Myometrial cell (primary cell): ENCODE results near the gene GDF11. TPM values are rescaled to one million over a fixed set of nuclear protein-coding genes. Genes with fewer than 3 reads are reported as not detected.

Source experiments
- total RNA-seq: library from RNA; depleted of rRNA; stranded (reverse); fragments of >200 nt; gene quantifications from 2 replicates; pipeline ENCODE4 v1.2.3, GENCODE V29; 2015

GDF11 gene
- total RNA-seq, result 13.3 and 15.9 TPM in 2 replicates

DNA sequence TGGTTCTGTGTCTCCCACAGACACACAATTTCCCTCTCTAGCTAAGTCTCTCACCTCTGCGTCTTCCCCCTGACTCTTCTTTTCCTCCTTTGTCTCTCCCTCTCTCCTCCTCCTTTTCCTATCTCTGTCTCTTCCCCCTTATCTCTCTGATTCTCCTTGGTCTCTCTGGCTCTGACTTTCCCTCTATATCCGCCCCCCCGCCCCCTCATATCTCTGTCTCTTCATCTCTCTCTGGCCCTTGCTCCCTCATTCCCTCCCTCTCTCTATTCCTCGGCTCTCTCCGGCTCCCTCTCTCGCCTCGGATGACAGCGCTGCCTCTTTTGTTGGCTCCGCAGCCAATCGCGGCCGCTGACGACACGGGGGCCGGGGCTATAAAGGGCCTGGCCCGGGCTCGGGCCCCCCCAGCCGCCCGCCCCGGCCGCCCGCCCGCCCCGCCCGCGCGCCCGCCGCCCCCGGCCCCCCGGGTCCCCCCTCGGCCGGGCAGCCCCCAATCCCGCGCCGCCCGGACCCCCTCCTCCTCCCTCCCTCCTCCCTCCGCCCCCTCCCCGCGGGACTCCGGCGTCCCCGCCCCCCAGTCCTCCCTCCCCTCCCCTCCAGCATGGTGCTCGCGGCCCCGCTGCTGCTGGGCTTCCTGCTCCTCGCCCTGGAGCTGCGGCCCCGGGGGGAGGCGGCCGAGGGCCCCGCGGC lies at the start of gene GDF11:
Gene GDF11 (plus strand): TSS at position 404 of the 687 bp plus-strand sequence. CDS start 195 bp downstream, at position 599.

DNA sequence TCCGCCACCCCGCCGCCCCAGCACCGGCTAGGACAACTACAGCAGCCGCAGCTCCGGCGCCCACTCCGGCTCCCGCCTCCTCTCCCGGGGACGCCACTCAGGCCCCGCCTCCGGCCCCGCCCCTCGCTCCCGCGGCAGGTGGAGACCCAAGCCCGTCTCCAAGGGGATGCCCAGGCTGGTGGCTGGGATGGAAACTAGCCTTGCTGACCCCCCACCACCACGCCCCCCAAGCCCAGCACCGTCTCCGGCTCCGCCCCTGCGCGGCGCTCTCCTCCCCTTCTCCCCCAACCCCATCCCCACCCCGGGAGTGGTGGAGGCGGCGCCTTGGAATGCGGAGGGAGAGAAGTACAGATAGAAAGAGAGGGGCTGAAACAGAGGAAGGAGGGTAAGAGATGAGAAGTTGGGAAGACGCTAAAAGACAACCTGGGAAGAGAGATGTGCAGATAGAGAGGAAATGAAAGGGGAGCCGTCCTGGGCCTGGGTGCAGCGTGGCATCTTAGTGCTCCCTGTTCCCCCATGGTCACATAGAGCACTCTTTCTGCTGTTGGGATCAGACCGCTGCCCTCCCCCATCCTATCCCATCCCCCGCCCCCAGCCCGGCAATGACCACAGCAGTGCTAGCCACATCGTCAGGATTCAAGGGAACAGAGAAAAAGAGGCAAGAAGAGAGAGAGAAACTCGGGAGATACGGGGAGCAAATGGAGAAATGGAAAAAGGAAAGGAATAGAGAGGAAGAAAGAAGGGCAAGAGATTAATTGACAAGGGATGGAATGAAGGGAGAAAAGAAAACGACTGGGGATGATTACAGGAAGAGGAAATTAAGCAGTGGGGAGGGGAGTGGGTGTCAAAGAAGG lies 34.9 kb upstream of the GDF11 start, which contains the start of gene ITGA7:
Gene ITGA7 (minus strand): TSS at position 64 of the 854 bp plus-strand sequence. CDS start 222 bp downstream, outside the sequence.

DNA sequence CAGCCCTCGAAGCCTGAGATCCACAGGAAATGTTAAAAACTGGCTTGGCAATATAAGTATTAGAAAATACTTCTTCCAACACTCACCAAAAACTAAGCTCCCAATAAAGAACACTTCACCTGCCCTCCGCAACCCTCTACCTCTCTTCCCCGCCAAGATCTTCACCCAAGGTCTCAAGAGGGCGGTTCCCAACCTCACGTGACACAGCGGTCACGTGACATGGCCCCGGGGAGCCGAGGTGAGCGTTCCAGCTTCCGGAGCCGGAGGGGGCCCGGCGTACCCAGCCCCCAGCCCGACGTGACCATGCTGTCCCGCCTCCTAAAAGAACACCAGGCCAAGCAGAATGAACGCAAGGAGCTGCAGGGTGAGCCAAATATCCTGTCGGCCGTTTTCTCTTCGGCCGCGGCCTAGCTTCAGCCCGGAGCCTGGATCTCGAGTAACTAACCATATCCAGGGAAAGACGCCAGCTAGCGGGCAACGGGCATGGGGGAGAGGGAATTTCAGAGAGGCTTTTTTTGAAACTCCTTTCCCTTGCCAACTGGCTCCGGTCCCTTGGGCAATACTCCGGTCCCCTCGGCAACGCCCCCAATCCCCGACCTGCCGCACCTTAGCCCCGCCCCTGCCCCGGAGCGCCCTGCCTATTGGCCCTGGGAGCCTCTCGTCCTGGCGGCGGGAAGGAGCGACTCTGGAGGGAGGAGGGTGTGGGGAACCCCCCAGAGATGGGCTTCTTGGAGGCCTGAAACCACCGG lies 26.9 kb upstream of the GDF11 start, which contains the start of gene BLOC1S1:
Gene BLOC1S1 (plus strand): TSS at position 214 of the 749 bp plus-strand sequence. CDS start 6 bp downstream, at position 220.

DNA sequence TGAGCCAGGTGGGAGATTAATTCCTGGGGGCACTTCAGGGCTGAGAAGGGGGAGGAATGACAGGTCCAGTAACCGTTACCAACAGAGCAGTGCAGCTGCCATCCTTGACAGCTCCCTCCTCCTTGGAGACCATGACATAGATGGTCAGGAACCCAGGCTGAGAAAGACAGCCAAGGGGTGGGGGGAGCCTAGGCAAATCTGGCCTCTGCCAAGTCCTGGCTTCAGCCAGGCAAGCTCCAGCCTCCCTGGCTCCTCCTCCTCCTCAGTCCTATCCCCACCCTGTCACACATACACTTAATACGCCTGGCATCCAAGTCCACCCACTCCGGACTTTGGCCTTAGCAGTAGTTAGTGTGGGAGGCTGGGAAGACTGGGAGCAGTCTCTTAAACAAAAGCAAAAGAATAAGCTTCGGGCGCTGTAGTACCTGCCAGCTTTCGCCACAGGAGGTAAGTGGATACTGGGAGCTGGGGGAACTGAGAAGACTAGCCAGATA lies 22.8 kb upstream of the GDF11 start, which contains the start of gene RDH5:
Gene RDH5 (plus strand): TSS at position 323 of the 494 bp plus-strand sequence. CDS start 792 bp downstream, outside the sequence.

DNA sequence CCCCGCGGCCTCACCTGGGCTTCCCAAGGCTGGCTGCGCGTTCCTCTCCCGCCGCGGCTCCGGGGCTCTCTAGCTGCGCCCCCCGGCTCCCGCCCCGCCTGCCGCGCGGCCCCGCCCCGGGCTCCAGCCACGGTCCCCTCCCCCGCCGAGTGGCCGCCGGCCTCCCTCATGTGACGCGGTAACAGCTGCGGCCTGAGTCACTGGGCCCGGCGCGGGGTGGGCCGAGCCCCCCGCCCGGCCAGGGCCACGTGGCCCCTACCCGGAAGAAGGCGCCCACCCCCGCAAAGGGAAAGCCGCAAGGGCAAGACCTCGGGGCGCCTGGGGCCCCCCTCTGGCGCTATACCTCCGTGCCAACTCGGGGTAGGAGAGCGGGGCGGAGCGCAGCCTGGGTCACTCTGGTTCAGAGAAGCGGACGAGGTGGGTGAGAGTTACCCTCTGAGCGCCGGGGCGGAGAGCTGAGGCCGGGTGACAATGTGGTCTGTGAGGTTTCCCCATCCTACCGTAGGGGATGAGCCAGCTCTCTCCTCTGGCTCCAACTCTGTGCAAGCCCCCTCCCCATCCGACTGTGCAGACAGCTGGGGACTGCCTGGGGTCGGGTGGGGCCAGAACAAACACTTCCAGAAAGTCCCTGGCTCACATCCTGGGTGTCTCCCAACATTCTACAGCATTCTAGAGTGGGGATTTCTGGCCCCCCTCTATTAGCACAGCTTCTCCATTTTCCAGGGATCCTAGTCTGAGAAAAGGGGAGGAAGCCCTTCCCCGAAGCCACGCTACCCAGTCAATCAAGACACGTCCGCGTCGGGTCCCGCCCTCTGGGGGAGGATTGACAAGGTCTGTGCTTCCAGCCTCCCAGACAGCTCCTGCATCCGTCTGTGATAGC lies 13.7 kb upstream of the GDF11 start, which contains the start of gene CD63:
Gene CD63 (minus strand): TSS at position 71 of the 880 bp plus-strand sequence. CDS start 668 bp downstream, outside the sequence.

Other genes with a start within 250 kb of the GDF11 start
- gene OR6C4, start 193.5 kb upstream of the GDF11 start, total RNA-seq, result not detected in 2 replicates
- not detected in 2 replicates for gene OR2AP1, start 170.7 kb upstream of the GDF11 start, total RNA-seq
- gene OR10P1, start 106.2 kb upstream of the GDF11 start, total RNA-seq, result not detected in 2 replicates
- gene ITGA7, start 35.2 kb upstream of the GDF11 start, total RNA-seq, result 1.2 and 1.8 TPM in 2 replicates
- 153 and 189 TPM in 2 replicates for gene BLOC1S1, start 27.1 kb upstream of the GDF11 start, total RNA-seq
- gene RDH5, start 22.7 kb upstream of the GDF11 start, total RNA-seq, result 6.3 and 9.7 TPM in 2 replicates
- gene CD63, start 14.1 kb upstream of the GDF11 start, total RNA-seq, result 1,567 and 1,598 TPM in 2 replicates
- gene SARNP, start 74.6 kb downstream of the GDF11 start, total RNA-seq, result 92.3 and 122 TPM in 2 replicates
- 36.2 and 41.5 TPM in 2 replicates for gene ORMDL2, start 74.9 kb downstream of the GDF11 start, total RNA-seq
- gene DNAJC14, start 86.5 kb downstream of the GDF11 start, total RNA-seq, result 37.7 and 41.5 TPM in 2 replicates
- gene MMP19, start 99.8 kb downstream of the GDF11 start, total RNA-seq, result 35.8 and 37.5 TPM in 2 replicates
- 46.4 and 54.8 TPM in 2 replicates for gene PYM1, start 184.8 kb downstream of the GDF11 start, total RNA-seq
- 19.9 and 32.4 TPM in 2 replicates for gene DGKA, start 188.0 kb downstream of the GDF11 start, total RNA-seq
- gene PMEL, start 222.9 kb downstream of the GDF11 start, total RNA-seq, result 0.58 and 0.71 TPM in 2 replicates
- gene CDK2, start 223.7 kb downstream of the GDF11 start, total RNA-seq, result 35.3 and 39.8 TPM in 2 replicates
- gene RAB5B, start 231.0 kb downstream of the GDF11 start, total RNA-seq, result 58.8 and 63.6 TPM in 2 replicates